HEK293T (cell line): ENCODE results near the gene CHD3.

ENCODE experiments used
- BHLHE40 ChIP-seq: fragments of 450-650 bp; IDR thresholded peaks from 2 replicates; pipeline ENCODE4 v1.6.1; 2016; ENCODE audit warnings: mild to moderate bottlenecking, moderate library complexity, borderline replicate concordance
- ELF4 ChIP-seq: fragments of 450-650 bp; IDR thresholded peaks from 2 replicates; pipeline ENCODE4 v1.6.1; 2017; ENCODE audit warnings: antibody characterized with exemption
- NFRKB ChIP-seq: fragments of 450-650 bp; IDR thresholded peaks from 2 replicates; pipeline ENCODE4 v1.6.1; 2016; ENCODE audit warnings: mild to moderate bottlenecking, moderate library complexity
- SP1 ChIP-seq: fragments of 450-650 bp; IDR thresholded peaks from 2 replicates; pipeline ENCODE4 v1.6.1; 2017
- SUZ12 ChIP-seq: fragments of 450-650 bp; IDR thresholded peaks from 2 replicates; pipeline ENCODE4 v1.6.1; 2016; ENCODE audit warnings: mild to moderate bottlenecking

DNA sequence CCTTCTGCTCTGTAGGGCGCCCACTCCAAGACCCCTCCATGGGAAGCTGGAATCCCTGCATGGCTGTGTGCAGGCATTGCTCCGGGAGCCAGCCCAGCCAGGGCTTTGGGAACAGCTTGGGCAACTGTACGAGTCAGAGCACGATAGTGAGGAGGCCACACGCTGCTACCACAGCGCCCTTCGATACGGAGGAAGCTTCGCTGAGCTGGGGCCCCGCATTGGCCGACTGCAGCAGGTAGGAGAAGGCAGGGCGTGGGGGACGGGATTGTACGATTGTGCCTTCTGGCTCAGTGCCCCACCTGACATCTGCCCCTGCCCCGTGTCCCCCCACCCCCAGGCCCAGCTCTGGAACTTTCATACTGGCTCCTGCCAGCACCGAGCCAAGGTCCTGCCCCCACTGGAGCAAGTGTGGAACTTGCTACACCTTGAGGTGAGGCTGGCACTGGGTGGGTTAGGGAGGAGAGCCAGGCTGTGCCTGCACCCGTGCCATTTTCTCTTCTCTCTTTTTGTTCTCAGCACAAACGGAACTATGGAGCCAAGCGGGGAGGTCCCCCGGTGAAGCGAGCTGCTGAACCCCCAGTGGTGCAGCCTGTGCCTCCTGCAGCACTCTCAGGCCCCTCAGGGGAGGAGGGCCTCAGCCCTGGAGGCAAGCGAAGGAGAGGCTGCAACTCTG, 42.4 kb upstream of the CHD3 start:
- TF ChIP-seq ELF4, result no peak
- TF ChIP-seq NFRKB, result no peak
- TF ChIP-seq SP1, result no peak
- no peak for TF ChIP-seq SUZ12
- no peak for TF ChIP-seq BHLHE40
